IPS-NIHi7 (cell line): ENCODE measurements around the gene COG8.
A peak's percentile ranks its signal among the peaks of the same experiment; 100 is the strongest.
"Not testable (repeated sequence)": the region's sequence is repeated elsewhere in the genome, so short reads cannot be mapped to it uniquely, and the experiment has no call there.

Experiments
- DNase-seq: peaks from one replicate; pipeline ENCODE4 v3.0.0; 2012; ENCODE audit warnings: mixed read lengths; ENCODE audit errors: extremely low spot score

COG8 gene

GRCh38 chr16:69339289-69340094 lies at the start of gene COG8, which contains the start of gene NIP7:
COG8 (minus strand) TSS chr16:69339564; CDS start chr16:69339552, 12 bp downstream.
NIP7 (plus strand) TSS chr16:69339772; CDS start chr16:69339830, 58 bp downstream.
- DNase-seq = peak; percentile 96

GRCh38 chr16:69386596-69386995 lies 47.2 kb upstream of the COG8 start:
- DNase-seq = no peak

- no peak for DNase-seq
Observed at GRCh38 chr16:69384974-69385373, 45.6 kb upstream of the COG8 start.

- DNase-seq = no peak
Observed at GRCh38 chr16:69382421-69382820, 43.1 kb upstream of the COG8 start.

DNA sequence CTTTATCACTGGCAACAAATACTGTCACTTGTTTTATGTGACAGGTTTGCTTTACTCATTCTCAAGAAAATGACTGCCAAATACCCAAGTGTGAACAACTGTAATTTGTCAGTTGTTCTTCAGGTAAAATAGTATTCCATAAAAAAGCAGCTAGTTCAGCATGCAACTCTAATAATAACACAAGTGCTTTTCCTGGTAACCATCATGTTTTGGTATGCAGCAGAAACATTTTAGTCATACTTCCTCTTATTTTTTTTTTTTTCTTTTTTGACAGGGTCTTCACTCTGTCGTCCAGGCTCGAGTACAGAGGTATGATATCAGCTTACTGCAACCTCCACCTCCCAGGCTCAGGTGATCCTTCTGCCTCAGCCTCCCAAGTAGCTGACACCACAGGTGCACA lies 41.9 kb upstream of the COG8 start:
- no peak for DNase-seq

DNA sequence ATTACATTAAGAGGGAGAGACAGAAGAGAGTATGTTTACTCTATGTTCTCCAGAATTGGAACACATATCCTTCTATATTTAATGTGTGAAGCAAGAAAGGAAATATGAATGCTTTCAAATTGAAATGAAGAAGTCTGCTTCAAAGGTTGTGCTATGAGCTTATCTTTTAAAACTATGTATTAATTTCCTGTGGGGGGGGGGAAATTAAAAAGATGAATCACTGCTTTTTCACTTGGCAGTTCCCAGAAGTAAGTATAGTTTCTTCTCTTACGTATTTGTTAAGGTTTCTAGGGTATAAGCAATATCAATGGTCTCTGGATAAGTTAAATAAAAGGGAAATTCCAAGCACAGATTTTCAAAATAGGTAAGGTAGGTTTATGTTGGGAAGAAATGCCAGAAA lies 39.4 kb upstream of the COG8 start:
- DNase-seq = no peak

- DNase-seq = no peak
Observed at GRCh38 chr16:69378036-69378435, 38.7 kb upstream of the COG8 start.

GRCh38 chr16:69376393-69377059 lies 37.2 kb upstream of the COG8 start:
- DNase-seq = no peak

- DNase-seq = no peak
Observed at GRCh38 chr16:69373019-69373418, 33.7 kb upstream of the COG8 start.

DNA sequence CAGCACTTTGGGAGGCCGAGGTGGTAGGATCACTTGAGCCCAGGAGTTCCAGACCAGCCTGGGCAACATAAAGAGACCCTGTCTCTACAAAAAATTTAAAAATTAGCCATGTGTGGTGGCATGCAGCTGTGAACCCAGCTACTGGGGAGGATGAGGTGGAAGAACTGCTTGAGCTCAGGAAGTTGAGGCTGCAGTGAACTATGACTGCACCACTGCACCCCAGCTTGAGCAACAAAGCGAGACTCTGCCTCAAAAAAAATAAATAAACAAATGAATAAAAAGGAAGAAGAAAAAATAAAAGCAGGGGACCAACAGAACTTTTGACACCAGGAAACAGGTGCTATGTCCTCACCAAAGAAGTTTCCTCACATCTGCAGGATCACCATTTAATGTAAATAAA lies 32.2 kb upstream of the COG8 start:
- DNase-seq = no peak

DNA sequence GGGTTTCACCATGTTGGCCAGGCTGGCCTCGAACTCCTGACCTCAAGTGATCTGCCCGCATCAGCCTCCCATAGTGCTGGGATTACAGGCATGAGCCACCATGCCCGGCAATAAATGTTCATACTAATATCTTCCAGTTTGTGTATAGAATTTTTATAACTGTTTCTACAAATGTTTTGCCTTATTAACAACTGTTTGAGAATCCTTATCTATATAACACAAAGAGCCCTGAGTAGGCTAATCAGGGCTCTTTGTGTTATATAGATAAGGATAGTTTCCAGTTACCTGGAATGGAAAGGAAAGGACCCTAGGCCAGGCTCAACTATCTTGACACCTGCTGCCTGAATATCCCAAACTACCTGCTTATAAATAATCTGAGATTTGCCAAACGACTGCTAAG lies 29.5 kb upstream of the COG8 start:
- no peak for DNase-seq

DNA sequence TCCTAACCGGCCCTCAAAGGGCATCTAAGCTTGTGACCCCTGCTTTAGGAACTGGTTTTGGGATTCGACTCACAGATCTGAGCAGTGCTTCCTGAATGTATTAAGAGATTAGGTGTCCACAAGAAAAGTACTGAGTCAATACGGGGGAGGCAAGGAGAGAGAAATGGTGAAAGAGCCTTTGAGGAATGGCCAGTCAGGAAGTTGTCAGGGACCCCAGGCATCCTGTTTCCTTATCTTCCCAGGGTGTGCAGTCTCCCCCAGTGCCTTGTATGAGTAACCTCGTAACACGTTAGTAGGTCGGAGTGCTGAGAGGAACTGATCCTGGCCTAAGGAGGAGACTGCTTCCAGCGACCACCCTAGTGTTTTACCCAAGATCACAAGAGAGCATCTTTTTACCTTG lies 28.6 kb upstream of the COG8 start:
- DNase-seq = no peak

- DNase-seq = no peak
Observed at GRCh38 chr16:69366431-69366830, 27.1 kb upstream of the COG8 start.

DNA sequence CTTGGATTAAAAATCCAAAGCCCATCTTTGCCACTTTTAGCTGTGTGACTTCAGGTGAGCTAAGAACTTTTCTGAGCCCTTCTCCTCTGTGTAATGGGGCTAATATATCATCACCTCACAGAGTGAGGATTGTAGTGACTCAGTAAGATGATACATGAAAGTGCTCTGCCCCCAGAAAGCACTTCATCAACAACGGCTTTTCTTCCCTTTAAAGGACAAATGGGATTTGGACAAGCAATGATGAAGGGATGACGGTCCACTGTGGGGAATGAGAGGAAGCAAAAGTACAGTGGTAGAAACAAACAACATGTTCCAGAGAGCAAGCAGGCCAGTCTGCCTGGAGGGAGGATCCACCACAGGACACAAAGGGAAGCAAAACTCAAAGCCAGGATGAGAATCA lies 26.5 kb upstream of the COG8 start:
- DNase-seq = no peak

DNA sequence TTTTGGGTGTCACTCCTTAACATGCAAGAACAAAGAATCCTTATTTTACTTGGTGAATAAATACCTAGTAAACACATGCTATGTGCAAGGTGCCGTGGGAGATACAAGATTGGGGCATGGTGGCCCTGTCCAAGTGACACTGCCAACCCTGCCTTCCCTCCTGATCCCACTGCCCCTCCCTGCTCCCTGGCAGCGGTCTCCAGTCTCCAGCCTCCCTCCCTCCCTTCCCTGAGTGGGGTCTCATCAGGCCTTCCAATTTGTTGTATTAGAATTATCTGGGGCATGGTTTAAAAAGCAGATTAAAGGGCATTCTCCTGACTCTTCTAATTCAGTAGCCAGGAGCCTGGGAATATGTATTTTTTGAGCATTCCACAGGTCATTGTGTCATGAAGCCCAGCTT lies 24.7 kb upstream of the COG8 start:
- DNase-seq = no peak

GRCh38 chr16:69363281-69363717 lies 23.9 kb upstream of the COG8 start:
- DNase-seq = no peak

DNA sequence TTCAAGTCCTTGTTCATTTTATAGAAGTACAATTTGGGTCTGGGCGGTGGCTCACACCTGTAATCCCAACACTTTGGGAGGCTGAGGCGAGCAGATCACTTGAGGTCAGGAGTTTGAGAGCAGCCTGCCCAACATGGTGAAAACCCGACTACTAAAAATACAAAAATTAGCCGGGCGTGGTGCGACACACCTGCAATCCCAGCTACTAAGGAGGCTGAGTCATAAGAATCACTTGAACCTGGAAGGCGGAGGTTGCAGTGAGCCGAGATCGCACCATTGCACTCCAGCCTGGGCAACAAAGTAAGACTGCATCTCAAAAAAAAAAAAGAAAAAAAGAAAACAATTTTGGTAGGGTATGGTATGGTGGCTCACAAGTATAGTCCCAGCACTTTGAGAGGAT lies 20.7 kb upstream of the COG8 start:
- not testable (repeated sequence) for DNase-seq

- no peak for DNase-seq
Observed at GRCh38 chr16:69351309-69352027, 12.1 kb upstream of the COG8 start, which contains the start of gene TMED6. TMED6 (minus strand) TSS chr16:69351786; CDS start chr16:69351753, 33 bp downstream.

- DNase-seq = no peak
Observed at GRCh38 chr16:69350536-69351133, 11.3 kb upstream of the COG8 start.

GRCh38 chr16:69349536-69349935 lies 10.2 kb upstream of the COG8 start:
- no peak for DNase-seq

DNA sequence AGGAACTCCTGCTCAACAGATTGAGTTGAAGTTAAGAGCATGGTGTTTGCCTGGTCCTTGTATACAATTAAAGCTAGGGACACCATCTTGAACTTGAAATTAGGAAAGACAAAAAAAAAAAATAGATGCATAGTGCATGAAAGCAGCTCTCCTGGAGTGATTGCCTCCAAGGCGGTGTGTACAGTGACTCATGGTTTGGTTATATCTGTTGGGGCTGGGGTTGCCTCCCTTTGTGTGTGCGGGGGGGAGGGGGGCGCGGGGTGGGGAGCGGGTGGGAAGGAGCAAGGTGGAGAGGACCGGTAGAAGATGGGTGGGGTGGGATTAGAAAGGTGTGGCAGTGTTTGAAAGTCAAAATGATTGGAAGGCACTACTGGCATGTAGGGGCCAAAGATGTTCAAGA lies 8.9 kb upstream of the COG8 start:
- no peak for DNase-seq

DNA sequence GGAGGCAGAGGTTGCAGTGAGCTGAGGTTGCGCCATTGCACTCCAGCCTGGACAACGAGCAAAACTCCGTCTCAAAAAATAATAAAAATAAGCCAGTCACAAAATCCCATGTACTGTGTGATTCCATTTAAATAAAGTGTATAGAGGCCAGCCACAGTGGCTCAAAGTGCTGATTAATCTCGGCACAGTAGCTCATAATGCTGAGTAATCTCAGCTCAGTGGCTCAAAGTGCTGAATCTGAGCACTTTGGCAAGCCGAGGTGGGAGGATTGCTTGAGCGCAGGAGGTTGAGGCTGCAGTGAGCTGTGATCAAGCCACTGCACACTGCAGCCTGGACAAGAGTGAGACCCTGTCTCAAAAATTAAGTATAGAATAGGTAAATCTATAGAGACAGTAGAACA lies 7.3 kb upstream of the COG8 start:
- no peak for DNase-seq
